ENCODE data around the gene ACER3. TPM values are rescaled to one million over a fixed set of nuclear protein-coding genes. Genes with fewer than 3 reads are reported as not detected.
A peak's percentile ranks its signal among the peaks of the same experiment; 100 is the strongest.

The ACER3 gene
- total RNA-seq, 1 donor from 2014 or later, result 25.7 TPM

GRCh38 chr11:77035580-77035979 is 174.9 kb downstream of the ACER3 start:
- Mint-ChIP-seq H3K4me1 (ENCODE audit: low read depth, unreplicated experiment) (no peaks in the 10 kb centered on the region), H3K36me3 (ENCODE audit: unreplicated experiment) (peaks cover 11% of the 10 kb centered on the region), H3K4me3 (ENCODE audit: unreplicated experiment) (no peak overlapping the region), H3K27me3 (ENCODE audit: unreplicated experiment) (peaks cover 13% of the 10 kb centered on the region), H3K9me3 (ENCODE audit: unreplicated experiment) (peaks cover 4% of the 10 kb centered on the region), H3K27ac (ENCODE audit: unreplicated experiment) (no peak overlapping the region)
- no peak for TF ChIP-seq CTCF (IDR thresholded peaks at IDR 0.05; ENCODE audit: partially characterized antibody, unreplicated experiment)
- no peak for DNase-seq

GRCh38 chr11:77036398-77036797 is 175.7 kb downstream of the ACER3 start:
- no peak overlapping the region for H3K4me3 Mint-ChIP-seq (ENCODE audit: unreplicated experiment)
- no peaks in the 10 kb centered on the region for H3K4me1 Mint-ChIP-seq (ENCODE audit: low read depth, unreplicated experiment)
- H3K36me3 Mint-ChIP-seq (ENCODE audit: unreplicated experiment), result peaks cover 11% of the 10 kb centered on the region
- peaks cover 6% of the 10 kb centered on the region for H3K9me3 Mint-ChIP-seq (ENCODE audit: unreplicated experiment)
- H3K27ac Mint-ChIP-seq (ENCODE audit: unreplicated experiment), result no peak overlapping the region
- no peak for DNase-seq
- H3K27me3 Mint-ChIP-seq (ENCODE audit: unreplicated experiment), result peaks cover 18% of the 10 kb centered on the region
- TF ChIP-seq CTCF (IDR thresholded peaks at IDR 0.05; ENCODE audit: partially characterized antibody, unreplicated experiment), result no peak

- Mint-ChIP-seq H3K27ac (ENCODE audit: unreplicated experiment) (no peak overlapping the region), H3K27me3 (ENCODE audit: unreplicated experiment) (peaks cover 20% of the 10 kb centered on the region), H3K9me3 (ENCODE audit: unreplicated experiment) (peaks cover 6% of the 10 kb centered on the region), H3K36me3 (ENCODE audit: unreplicated experiment) (peaks cover 11% of the 10 kb centered on the region), H3K4me1 (ENCODE audit: low read depth, unreplicated experiment) (no peaks in the 10 kb centered on the region), H3K4me3 (ENCODE audit: unreplicated experiment) (no peak overlapping the region)
- no peak for TF ChIP-seq CTCF (IDR thresholded peaks at IDR 0.05; ENCODE audit: partially characterized antibody, unreplicated experiment)
- DNase-seq, result no peak
These were observed 176.3 kb downstream of the ACER3 start for GRCh38 chr11:77037057-77037456.

- H3K27ac Mint-ChIP-seq (ENCODE audit: unreplicated experiment), result no peak overlapping the region
- TF ChIP-seq CTCF (IDR thresholded peaks at IDR 0.05; ENCODE audit: partially characterized antibody, unreplicated experiment), result no peak
- DNase-seq, result no peak
- peaks cover 6% of the 10 kb centered on the region for H3K9me3 Mint-ChIP-seq (ENCODE audit: unreplicated experiment)
- H3K4me3 Mint-ChIP-seq (ENCODE audit: unreplicated experiment), result peak overlapping the region; percentile 46
- H3K36me3 Mint-ChIP-seq (ENCODE audit: unreplicated experiment), result peaks cover 11% of the 10 kb centered on the region
- no peaks in the 10 kb centered on the region for H3K4me1 Mint-ChIP-seq (ENCODE audit: low read depth, unreplicated experiment)
- H3K27me3 Mint-ChIP-seq (ENCODE audit: unreplicated experiment), result peaks cover 20% of the 10 kb centered on the region
These were observed 177.5 kb downstream of the ACER3 start for GRCh38 chr11:77038029-77038824.

- H3K4me1 Mint-ChIP-seq (ENCODE audit: low read depth, unreplicated experiment), result no peaks in the 10 kb centered on the region
- TF ChIP-seq CTCF (IDR thresholded peaks at IDR 0.05; ENCODE audit: partially characterized antibody, unreplicated experiment), result no peak
- no peak overlapping the region for H3K27ac Mint-ChIP-seq (ENCODE audit: unreplicated experiment)
- H3K27me3 Mint-ChIP-seq (ENCODE audit: unreplicated experiment), result peaks cover 20% of the 10 kb centered on the region
- H3K36me3 Mint-ChIP-seq (ENCODE audit: unreplicated experiment), result peaks cover 11% of the 10 kb centered on the region
- peak overlapping the region; percentile 46 for H3K4me3 Mint-ChIP-seq (ENCODE audit: unreplicated experiment)
- H3K9me3 Mint-ChIP-seq (ENCODE audit: unreplicated experiment), result peaks cover 6% of the 10 kb centered on the region
- no peak for DNase-seq
These were observed 178.2 kb downstream of the ACER3 start for GRCh38 chr11:77038825-77039326.

All from glutamatergic neuron (in vitro differentiated cells).